ENCODE measurements around the gene PRPF38A.
"Not testable (repeated sequence)": the region's sequence is repeated elsewhere in the genome, so short reads cannot be mapped to it uniquely, and the experiment has no call there.

PRPF38A gene, protein sequence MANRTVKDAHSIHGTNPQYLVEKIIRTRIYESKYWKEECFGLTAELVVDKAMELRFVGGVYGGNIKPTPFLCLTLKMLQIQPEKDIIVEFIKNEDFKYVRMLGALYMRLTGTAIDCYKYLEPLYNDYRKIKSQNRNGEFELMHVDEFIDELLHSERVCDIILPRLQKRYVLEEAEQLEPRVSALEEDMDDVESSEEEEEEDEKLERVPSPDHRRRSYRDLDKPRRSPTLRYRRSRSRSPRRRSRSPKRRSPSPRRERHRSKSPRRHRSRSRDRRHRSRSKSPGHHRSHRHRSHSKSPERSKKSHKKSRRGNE

DNA sequence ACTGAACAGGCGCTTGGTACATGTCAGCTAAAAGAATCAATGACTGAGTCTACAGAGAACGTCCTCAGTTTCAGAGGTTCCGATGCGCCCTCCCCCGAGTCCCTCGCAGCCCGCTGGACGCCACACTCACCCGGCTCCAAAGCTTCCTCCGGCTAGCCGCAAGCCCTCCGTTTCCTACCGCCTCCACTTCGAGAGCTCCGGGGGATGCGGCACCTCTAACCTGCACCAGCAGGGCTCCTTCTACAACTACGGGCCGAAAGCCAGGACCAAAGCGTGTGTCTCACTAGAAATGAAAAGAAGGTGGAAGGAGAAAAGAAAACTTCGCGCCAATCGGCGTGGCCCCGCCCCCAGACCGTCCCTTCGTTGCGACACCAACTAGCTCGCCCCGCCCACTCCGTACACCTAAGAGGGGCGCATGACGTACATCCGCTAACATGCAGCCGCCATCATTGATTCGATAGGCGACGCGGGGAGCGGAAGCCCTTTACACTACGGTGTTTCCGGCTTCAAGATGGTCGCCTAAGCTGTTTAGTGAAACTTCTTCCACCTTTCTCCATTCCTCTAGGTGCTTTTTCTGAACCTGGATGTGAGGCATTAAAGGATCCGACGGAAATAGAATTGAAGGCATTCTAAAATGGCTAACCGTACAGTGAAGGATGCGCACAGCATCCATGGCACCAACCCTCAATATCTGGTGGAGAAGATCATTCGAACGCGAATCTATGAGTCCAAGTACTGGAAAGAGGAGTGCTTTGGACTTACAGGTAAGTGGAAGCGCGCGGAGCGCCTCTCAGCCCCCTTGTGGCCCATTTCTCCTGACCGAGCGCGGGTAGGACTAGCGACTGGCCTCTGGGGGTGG lies at the start of gene PRPF38A, which contains the start of gene ORC1:
Gene PRPF38A, plus strand, starts transcription at position 487 of the 859 bp plus-strand sequence. Its CDS starts 148 bp downstream, at position 635.
Gene ORC1, minus strand, starts transcription at position 308 of the 859 bp plus-strand sequence. CDS start 2,200 bp downstream, outside the sequence.
- DNase-seq: peak; percentile 90 to 95

DNA sequence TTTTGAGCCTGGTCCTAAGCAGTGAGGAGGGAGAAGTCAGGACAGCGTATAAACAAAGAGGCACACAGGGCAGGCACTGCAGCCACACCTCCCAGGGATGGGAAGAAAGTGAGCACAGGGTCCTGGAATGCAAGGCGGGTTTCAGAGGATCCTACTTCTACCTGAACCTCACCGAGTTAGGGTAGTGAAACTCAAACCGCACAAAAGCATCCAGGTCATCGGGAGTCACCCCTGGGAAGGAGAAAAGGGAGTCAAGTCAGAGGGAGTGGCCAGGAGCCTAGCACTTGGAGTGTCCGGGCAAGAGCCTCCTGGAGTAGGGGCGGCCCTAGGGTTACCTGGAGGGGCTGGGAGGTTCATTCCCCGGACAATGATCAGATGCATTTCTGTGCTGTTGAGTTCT lies 49.0 kb upstream of the PRPF38A start:
- DNase-seq: no peak

DNA sequence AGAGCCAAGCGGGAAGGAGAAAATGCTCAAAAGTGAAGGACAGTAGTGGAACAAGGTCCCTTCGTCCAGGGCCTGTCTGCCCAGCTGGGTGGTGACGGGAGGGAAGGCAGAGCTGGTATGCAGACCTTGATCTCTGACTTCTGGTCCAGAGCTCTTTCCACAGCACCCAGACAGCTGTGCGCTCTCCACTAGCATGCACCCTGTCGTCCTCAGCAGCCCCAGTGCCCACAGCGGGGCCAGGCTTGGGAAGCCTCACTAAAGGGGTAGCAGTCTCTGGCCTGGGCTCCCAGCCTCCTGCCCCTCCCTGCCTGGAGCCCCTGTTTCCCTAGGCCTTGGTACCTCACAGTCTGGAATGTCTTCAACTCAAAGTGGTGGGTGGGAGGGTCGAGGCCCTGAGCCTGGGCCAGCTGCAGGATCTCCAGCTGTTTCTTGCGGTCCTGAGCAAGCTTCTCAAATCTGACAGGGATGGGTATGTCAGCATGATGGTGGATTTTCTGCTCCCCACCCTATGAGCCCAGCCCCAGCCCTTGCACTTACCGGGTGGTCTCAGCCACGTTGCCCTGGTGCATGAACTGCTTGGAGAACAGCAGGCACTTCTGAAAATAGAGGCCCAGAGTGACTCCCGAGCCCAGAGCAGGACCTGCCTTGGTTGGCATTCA lies 48.4 kb upstream of the PRPF38A start:
- no peak for DNase-seq

DNA sequence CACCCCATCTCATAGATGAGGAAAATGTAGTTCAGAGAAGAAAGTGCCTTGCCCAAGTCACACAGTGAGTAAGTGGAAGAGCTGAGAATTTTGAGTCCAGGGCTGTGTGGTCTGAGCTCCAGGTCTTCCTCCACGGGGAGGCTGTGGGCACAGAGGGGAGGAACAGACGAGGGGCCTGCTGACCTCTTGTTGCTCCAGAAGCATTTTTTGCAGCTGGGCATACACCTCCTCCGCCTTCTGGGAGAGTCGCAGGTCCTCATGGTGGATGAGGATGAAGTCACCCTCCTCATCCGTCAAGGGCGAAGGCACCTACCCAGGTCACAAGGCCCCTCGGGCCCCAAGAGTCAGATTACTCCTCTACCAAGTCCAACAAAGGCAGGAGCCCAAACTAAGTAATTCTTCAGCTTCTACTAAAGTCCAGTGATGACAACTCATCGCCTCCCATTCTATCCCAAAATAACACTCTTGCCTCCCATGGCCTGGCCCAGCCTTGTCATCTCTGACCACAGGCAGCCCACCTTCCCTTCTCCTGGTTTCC lies 47.5 kb upstream of the PRPF38A start:
- DNase-seq: no peak

DNA sequence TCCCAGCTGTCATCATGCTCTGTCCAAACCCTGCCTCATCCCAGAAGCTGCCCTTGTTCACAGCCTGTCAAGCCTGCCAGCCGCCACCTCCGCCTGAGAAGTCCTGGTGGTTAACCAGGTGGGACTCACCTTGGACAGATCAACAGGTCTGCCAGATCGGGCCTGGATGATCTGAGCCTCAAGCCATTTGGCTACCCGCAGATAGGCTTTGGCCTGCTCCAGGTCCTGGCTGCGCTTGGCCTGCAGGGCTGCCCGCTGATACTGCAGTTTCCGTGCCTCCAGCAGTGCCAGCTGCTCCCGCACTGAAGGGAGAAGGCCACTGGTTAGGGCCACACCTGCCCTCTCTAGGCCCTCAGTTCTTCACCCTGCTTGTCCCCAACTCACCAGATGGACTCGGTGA lies 47.0 kb upstream of the PRPF38A start:
- DNase-seq: no peak

DNA sequence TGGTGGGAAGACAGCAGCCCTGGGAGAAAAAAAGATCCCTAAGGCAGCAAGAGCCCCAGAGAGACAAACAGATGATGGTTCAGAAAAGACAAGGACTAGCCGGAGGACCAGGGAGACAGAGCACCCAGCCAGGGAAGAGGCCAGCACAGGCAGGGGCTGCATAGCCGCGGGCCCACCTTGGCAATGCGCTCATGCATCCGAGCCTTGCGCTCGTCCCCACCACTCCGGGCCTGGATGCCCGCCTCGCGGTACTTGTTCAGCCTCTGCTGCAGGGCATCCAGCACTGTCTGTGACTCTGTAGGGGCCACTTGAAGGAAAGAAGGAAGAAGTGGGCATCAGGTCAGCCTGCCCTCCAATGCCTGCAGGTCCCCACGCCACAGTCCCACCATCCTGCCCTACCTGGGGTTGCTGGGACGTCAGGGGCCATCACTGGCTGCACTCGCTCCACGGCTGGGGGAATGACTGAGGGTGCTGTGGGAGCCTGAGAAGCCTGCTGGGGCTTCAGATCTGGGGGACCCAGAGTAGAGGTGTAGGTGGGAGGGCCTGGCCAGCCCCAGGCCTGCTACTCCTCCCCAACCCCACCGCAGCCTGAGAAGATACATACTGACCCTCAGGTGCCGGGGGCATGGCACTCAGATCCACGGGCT lies 45.4 kb upstream of the PRPF38A start:
- no peak for DNase-seq

DNA sequence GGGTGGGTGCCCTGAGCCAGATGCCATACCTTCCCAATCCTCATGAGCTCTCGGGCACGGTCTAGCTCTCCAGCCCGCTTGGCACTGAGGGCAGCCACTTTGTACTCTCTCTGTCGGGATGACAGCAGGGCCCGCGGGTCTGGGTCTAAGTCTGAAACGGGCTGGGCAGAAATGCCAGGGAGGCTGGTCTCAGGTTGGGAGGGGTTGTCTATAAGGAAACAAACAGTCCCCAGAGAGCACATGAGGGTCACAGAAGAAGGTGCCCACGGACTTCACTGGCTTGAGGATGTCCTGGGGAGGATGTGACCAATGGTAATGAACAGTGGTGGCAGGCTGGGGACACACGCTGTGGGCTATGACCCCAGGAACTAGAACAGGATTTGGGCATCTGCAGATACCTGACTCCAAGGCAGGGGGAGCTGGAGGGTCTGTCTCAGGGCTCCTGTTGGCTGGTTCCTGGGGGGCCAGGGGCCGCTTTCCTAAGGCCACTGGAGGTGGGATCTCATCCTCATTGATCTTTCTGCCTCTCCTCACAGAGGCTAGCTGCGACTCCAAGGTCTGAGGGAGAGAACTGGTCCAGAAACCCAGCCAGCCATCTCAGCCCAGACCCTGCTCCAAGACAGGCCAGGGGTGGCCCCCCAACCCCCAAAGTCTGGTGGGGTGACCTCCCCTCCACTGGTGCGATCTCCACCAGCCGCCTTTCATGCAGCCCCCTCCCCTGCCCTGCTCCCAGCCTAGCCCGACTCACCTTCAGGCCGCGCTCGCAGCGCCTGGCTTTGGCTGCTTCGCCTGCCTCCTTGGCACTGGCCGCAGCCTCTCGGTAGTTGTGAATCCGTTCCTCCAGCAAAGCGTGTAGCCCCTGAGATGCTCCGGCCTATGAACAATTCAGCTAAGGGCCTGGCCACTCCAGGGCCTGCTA lies 44.5 kb upstream of the PRPF38A start:
- DNase-seq: no peak

DNA sequence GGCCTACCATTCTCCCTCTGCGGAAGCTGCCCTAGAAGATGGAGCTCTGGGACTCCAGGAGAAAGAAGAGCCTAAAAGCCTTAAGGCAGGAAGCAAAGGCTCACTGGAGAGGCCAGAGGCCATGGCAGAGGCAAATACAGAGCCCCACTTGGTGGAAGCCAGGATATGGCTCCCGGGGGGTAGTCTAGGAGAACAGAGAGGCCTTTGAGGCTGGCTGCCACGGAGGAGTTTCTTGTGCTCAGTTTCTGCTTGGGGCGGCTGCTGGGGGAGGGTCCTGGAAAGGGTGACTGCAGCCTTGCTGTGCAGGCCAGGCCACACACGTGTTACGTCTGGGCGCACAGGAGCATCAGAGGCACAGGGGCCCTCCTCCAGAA lies 43.8 kb upstream of the PRPF38A start:
- DNase-seq: no peak

DNA sequence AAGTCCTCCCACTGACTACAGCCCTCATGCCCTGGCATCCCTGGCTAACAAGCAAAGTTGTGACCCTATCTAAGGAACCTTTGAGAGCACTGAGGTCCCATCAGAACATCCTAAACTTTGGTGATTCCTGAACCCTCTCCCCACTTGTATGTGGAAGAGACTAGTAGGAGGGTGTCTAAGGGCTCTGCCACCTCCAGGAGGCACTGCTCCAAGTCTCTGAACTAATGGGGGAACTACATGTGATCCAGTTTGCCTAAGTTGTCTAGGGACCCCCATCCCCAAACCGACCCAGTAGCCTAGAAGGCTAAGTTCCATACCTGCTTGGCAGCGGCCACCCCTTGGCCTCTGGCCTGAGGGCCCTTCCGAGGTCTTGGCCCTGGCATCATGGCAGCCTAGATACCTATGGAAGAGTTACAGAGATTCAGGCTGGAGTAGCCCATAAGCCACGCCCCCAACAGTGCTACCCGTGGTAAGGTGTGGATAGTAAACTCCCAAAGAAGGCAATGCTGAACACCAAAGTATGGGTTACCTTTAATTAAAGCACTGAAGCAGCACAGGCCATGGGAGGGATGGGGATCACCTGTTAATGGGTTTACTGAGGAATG lies 40.1 kb upstream of the PRPF38A start:
- DNase-seq: no peak

DNA sequence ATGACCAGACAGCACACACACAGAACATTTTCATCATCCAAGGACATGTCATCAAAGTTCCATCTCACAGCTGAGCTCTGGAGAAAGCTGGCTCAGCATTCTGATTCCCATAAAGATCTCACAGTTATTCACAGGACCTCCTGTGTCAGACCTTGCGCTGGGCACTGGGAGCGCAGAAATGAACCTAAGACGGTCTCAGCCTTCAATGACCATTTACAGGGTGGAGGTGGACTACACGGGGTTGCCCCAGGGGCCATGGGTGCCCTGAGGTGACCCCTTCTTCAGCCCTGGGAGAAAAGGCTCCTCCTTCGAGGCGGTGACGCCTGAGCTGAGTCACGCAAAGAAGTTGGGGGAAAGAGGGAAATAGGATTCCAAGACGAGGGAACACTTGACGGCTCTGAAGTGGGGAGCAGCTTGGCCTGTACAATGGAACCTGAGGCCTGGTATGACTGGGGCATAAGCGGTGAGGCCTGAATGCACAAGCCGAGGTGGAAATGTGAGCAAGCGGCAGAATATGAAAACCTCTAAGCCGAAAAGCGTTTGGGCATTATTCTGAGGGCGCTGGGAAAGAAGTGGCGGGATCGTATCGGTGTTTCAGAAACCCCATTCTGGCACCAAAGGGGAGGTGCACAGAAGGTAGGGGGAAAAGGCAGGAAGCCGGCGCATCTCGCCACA lies 39.2 kb upstream of the PRPF38A start:
- peak; percentile 39 to 43 for DNase-seq

DNA sequence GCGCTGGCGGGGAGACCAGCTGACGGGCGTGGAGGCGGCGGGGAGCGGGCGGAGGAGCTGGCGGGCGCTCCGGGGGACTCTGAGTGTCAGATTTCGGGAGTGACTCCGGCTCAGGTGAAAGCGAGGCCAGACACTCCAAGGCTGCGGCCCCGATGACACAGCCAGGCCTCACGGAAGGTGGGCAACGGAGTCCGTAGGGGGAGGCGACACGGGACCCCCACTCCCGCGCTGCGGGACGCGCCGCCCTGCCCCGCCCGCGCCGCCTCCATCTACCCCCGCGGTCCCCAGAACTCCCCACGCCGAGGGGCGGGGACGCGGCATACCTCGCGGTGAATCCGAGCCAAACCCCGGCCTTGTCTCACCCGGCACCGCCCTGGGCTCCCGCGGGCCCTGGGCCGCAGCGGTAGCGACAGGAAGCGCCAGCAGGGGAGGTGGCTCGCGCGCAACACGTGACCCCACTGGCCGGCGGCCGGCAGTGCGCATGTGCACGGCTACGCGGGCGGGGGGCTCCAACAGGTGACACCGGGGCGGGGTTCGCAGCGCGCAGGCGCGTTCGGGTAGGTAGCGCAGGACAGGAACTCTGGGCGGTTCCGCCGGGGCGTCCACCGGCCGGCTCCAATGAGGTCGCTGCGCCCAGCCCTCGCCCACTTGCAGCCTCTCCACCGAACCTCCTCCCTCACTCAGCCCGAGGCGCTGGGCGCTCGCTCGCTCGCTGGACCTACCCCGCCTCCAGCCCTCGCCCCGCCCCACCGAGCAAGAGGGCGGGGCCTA lies 38.5 kb upstream of the PRPF38A start, which contains the start of gene CC2D1B:
Gene CC2D1B, minus strand, starts transcription at position 460 of the 771 bp plus-strand sequence. CDS start 1,585 bp downstream, outside the sequence.
- peak; percentile 79 to 93 for DNase-seq

DNA sequence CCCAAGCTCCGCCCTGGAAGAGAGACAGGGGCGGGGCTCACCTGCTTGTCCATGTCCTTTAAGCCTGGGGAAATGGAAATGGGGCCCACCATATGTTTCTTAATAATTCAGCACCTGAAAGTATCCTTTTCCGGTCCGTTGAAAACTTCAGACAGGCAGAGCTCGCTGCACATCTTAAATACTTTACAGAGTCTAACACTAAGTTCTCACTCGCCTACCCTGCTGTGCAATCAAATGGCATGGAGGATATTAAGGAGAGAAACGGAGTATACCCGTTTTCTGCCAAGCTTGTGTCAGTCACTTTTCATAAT lies 37.9 kb upstream of the PRPF38A start:
- no peak for DNase-seq

DNA sequence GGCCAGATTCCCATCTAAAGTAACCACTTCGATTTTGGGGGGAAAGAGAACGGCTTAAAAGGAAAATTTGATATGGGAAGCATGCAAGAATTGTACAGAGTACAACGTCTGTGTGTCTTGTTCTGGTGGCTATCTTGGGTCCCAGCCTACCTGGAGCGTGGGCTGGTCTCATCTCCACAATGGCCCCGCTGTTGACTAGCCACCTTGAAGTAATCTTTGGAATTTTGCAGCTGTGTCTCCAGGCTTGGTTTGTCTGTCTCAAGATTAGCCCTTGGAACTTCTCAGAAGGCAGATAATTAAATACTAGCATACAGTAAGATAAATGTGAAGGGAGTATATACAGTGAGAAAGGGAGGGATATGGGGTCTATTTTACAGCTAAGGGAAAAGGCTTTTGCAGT lies 37.1 kb upstream of the PRPF38A start:
- DNase-seq: no peak

DNA sequence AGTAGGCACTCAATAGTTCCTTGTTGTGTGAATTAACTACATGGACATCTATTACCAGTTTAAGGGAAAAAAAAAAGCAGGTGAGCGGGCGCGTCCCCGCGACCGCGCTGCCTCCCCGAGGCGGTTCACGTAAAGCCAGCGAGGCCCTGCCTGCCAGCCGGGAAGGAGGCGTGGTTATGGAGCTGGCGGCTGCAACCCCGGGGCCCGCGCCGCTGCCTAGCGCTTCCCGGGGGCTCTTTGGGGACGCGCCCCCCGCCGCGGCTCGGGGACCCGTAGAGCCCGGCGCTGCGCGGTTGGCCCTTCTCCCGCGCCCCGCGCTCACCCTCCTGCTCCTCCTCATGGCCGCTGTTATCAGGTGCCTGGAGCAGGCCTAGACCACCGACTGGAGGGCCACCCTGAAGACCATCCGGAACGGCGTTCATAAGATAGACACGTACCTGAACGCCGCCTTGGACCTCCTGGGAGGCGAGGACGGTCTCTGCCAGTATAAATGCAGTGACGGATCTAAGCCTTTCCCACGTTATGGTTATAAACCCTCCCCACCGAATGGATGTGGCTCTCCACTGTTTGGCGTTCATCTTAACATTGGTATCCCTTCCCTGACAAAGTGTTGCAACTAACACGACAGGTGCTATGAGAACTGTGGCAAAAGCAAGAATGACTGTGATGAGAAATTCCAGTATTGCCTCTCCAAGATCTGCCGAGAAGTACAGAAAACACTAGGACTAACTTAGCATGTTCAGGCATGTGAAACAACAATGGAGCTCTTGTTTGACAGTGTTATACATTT lies 35.8 kb upstream of the PRPF38A start:
- peak; percentile 27 to 31 for DNase-seq

DNA sequence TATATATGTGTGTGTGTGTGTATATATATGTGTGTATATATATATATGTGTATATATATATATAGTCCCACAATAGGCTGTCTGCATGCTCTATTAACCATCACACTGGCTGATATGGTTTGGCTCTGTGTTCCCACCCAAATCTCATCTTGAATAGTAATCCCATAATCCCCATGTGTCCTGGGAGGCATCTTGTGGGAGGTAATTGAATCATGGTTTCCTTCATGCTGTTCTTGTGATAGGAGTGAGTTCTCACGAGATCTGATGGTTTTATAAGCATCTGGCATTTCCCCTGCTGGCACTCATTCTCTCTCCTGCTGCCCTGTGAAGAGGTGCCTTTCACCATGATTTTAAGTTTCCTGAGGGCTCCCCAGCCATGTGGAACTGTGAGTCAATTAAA lies 34.6 kb upstream of the PRPF38A start:
- not testable (repeated sequence) for DNase-seq

DNA sequence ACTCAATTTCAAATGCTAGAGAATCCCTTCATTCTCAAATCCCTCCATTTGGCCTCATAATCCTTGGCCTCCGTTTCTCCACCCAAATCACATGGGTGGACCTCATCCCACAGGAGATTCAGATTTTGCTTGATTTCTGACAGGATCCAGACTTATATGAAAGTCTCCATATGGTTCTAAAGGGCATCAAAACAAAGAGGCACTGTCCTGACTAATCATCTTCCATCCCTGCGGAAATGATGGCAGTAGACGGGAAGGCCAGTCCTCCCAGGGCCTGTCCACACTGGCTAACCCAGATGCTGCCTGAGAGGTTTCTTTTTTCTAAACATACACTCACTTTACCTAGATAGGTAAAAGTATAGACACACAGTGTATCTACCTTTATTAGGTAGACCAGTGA lies 19.0 kb upstream of the PRPF38A start:
- DNase-seq: no peak

DNA sequence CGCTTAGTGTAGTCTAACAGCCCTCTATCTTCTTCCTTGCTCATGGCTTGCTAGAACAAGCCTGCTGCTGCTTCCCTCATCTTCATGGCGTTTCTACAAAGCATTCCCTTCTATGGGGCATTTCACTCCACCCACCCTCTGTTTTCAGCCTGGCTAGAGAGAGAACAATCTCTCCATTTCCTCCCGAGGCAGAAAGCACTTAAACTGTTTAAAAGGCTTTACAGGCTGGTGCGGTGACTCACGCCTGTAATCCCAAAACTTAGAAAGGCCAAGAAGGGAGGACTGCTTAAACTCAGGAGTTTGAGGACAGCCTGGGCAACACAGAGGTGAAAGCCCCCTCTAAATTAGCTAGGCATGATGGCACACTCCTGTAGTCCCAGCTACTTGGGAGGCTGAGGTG lies 17.9 kb upstream of the PRPF38A start:
- DNase-seq: no peak

DNA sequence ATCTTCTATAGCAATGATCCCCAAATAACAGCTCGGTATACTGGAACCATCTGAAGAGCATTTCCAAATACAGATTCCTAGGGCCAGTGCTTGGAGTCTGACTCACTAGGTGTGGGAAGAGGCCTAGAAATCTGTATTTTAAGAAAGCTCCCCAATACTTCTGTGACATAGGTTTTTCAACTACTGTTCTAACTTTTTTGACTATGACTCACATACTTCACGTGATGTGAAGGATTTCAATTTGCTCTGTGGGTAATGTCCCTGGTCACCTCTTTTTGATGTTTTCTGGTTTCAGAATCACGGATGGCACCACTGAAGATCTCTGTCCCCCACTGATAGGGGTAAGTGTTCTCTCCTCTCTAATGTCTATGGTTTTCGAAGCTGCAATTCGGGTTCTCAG lies 11.2 kb upstream of the PRPF38A start:
- no peak for DNase-seq

DNA sequence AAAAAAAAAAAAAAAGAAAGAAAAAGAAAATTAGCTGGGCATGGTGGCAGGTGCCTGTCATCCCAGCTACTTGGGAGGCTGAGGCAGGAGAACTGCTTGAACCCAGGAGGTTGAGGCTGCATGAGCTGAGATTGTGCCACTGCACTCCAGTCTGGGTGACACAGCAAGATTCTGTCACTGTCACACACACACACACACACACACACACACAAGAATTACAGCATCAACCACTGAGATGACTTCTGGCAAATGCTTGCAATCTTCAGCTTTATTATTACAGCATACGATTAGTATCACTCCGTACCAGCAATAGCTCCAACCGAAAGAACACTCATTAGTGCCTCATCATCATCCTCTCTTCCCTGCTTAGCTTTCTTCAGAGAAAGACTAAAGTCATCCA lies 4.8 kb upstream of the PRPF38A start:
- DNase-seq: no peak
